H1 (cell line): ENCODE measurements around the gene MGST2. TPM values are rescaled to one million over a fixed set of nuclear protein-coding genes. Genes with fewer than 3 reads are reported as not detected.

Source experiments
- CTCF ChIA-PET: fragments of 300-600 bp; sonication (Branson Sonifier 250); formaldehyde crosslinking; loops from one replicate; lab custom pipeline; 2021; ENCODE audit not compliant: partially characterized antibody; lab: Charles Lee
- POLR2A ChIA-PET: fragments of 300-600 bp; sonication (Branson Sonifier 250); formaldehyde crosslinking; loops from one replicate; lab custom pipeline; 2021; ENCODE audit warnings: inconsistent platforms; ENCODE audit not compliant: partially characterized antibody; lab: Charles Lee
- DNase-seq, 2 experiments: peaks; one replicate each; pipeline versions ENCODE4 v3.0.0 to v3.0.0-alpha.2; 2010 to 2022; ENCODE audit warnings: low spot score in 2 of 2, low read depth in 1 of 2, mixed read lengths in 1 of 2
- FAIRE-seq: peaks from 2 replicates; lab custom pipeline; 2011; peaks lifted over from hg19 to GRCh38; lab: Jason Lieb, UNC
- H2AFZ ChIP-seq: 2 replicates; pipeline ENCODE4 v1.8.1; 2012; ENCODE audit warnings: low read length, inconsistent platforms
- H2AK5ac ChIP-seq: 2 replicates; pipeline ENCODE4 v1.6.1; 2013; ENCODE audit warnings: low read depth, low read length
- H2BK120ac ChIP-seq: replicated peaks from 2 replicates; pipeline ENCODE3; 2013; ENCODE audit warnings: low read depth, low read length, inconsistent platforms
- H2BK12ac ChIP-seq: 2 replicates; pipeline ENCODE4 v1.6.1; 2013; ENCODE audit warnings: low read depth, low read length
- H2BK15ac ChIP-seq: 2 replicates; pipeline ENCODE4 v1.6.1; 2013; ENCODE audit warnings: low read length
- H2BK20ac ChIP-seq: 2 replicates; pipeline ENCODE4 v1.6.1; 2013; ENCODE audit warnings: low read length
- H2BK5ac ChIP-seq: 2 replicates; pipeline ENCODE4 v1.6.1; 2013; ENCODE audit warnings: low read depth, low read length
- H3K14ac ChIP-seq: 2 replicates; pipeline ENCODE4 v1.6.1; 2013; ENCODE audit warnings: inconsistent platforms; ENCODE audit not compliant: insufficient read length
- H3K18ac ChIP-seq: 2 replicates; pipeline ENCODE4 v1.6.1; 2013; ENCODE audit warnings: low read length; ENCODE audit errors: extremely low read depth
- H3K23ac ChIP-seq: 2 replicates; pipeline ENCODE4 v1.6.1; 2013; ENCODE audit warnings: inconsistent platforms; ENCODE audit not compliant: insufficient read length
- H3K23me2 ChIP-seq: 2 replicates; pipeline ENCODE4 v1.6.1; 2013; ENCODE audit warnings: low read depth, low read length
- H3K27ac ChIP-seq: 2 replicates; pipeline ENCODE4 v1.6.1; 2011; ENCODE audit warnings: low read depth, low read length, inconsistent platforms
- H3K27me3 ChIP-seq, 4 experiments: replicated peaks in 1 of 4; 1 replicate in 1 of 4; 2 replicates in 3 of 4; pipeline versions ENCODE4 v1.6.1 to v1.8.1; 2011 to 2013; ENCODE audit warnings: low read length in 3 of 4, mild to moderate bottlenecking in 3 of 4, inconsistent platforms in 2 of 4, mixed read lengths in 2 of 4, moderate library complexity in 1 of 4; ENCODE audit not compliant: control insufficient read depth in 3 of 4, insufficient read depth in 3 of 4; ENCODE audit errors: extremely low read depth in 1 of 4
- H3K36me3 ChIP-seq, 4 experiments: 2 replicates each; pipeline versions ENCODE4 v1.6.1 to v1.8.1; 2011 to 2013; ENCODE audit warnings: mild to moderate bottlenecking in 4 of 4, low read length in 3 of 4, moderate library complexity in 2 of 4, control low read depth in 1 of 4, inconsistent platforms in 1 of 4; ENCODE audit not compliant: insufficient read depth in 4 of 4, control insufficient read depth in 2 of 4
- H3K4ac ChIP-seq: replicated peaks from 2 replicates; pipeline ENCODE3; 2013; ENCODE audit warnings: low read length, low read depth, mixed read lengths, inconsistent platforms; ENCODE audit not compliant: insufficient read length
- H3K4me1 ChIP-seq, 4 experiments: replicated peaks in 1 of 4; 1 replicate in 1 of 4; 2 replicates in 3 of 4; pipeline versions ENCODE4 v1.6.1 to v1.8.1; 2011 to 2013; ENCODE audit warnings: low read length in 3 of 4, inconsistent platforms in 2 of 4, mixed read lengths in 1 of 4; ENCODE audit not compliant: insufficient read depth in 4 of 4, control insufficient read depth in 3 of 4
- H3K4me2 ChIP-seq, 2 experiments: 2 replicates each; pipeline versions ENCODE4 v1.6.1 to v1.8.1; 2011 to 2013; ENCODE audit warnings: low read depth in 2 of 2, low read length in 2 of 2, control low read depth in 1 of 2, inconsistent platforms in 1 of 2, mild to moderate bottlenecking in 1 of 2; ENCODE audit not compliant: insufficient read depth in 1 of 2
- H3K4me3 ChIP-seq, 4 experiments: fragments of 200-600, 300-600 bp in 1 of 4; sonication (generic), shearing (Covaris generic), sonication (Bioruptor Twin) in 1 of 4; 2 replicates each; pipeline versions ENCODE4 v1.5.1 to v1.8.1; 2011 to 2016; ENCODE audit warnings: low read length in 4 of 4, low read depth in 3 of 4, control low read depth in 2 of 4, inconsistent platforms in 2 of 4, mild to moderate bottlenecking in 2 of 4, mixed read lengths in 1 of 4, moderate library complexity in 1 of 4; ENCODE audit not compliant: insufficient read depth in 2 of 4; ENCODE audit errors: extremely low read depth in 1 of 4
- H3K56ac ChIP-seq: replicated peaks from 2 replicates; pipeline ENCODE3; 2013; ENCODE audit warnings: low read depth, mild to moderate bottlenecking, mixed read lengths, low read length, inconsistent platforms; ENCODE audit not compliant: insufficient read length
- H3K79me1 ChIP-seq: 2 replicates; pipeline ENCODE4 v1.6.1; 2013; ENCODE audit warnings: low read depth, low read length, control low read depth
- H3K79me2 ChIP-seq, 2 experiments: 2 replicates each; pipeline versions ENCODE4 v1.6.1 to v1.8.1; 2012 to 2013; ENCODE audit warnings: low read length in 2 of 2, mild to moderate bottlenecking in 2 of 2, inconsistent platforms in 1 of 2; ENCODE audit not compliant: insufficient read depth in 2 of 2, control insufficient read depth in 1 of 2
- H3K9ac ChIP-seq, 4 experiments: replicated peaks in 1 of 4; 1 replicate in 1 of 4; 2 replicates in 3 of 4; pipeline versions ENCODE4 v1.6.1 to v1.8.1; 2011 to 2013; ENCODE audit warnings: low read depth in 3 of 4, low read length in 3 of 4, control low read depth in 2 of 4, mild to moderate bottlenecking in 2 of 4, moderate library complexity in 2 of 4, inconsistent platforms in 1 of 4; ENCODE audit errors: extremely low read depth in 1 of 4
- H3K9me3 ChIP-seq, 2 experiments: 2 replicates each; pipeline versions ENCODE4 v1.6.1 to v1.8.1; 2012 to 2013; ENCODE audit warnings: mild to moderate bottlenecking in 2 of 2, moderate library complexity in 2 of 2, control low read depth in 1 of 2, inconsistent platforms in 1 of 2, low read depth in 1 of 2, low read length in 1 of 2, mixed read lengths in 1 of 2; ENCODE audit not compliant: insufficient read depth in 2 of 2
- H4K20me1 ChIP-seq, 2 experiments: replicated peaks in 1 of 2; 2 replicates each; pipeline versions ENCODE3 to v1.8.1; 2011 to 2013; ENCODE audit warnings: inconsistent platforms in 2 of 2, low read length in 2 of 2, mild to moderate bottlenecking in 1 of 2; ENCODE audit not compliant: insufficient read depth in 2 of 2, control insufficient read depth in 1 of 2
- H4K5ac ChIP-seq: 2 replicates; pipeline ENCODE4 v1.6.1; 2013; ENCODE audit warnings: low read length, low read depth, mixed read lengths, inconsistent platforms; ENCODE audit not compliant: insufficient read length
- H4K8ac ChIP-seq: 2 replicates; pipeline ENCODE4 v1.8.0; 2013; ENCODE audit warnings: mild to moderate bottlenecking, moderate library complexity, low read length, inconsistent platforms; ENCODE audit not compliant: insufficient read depth; ENCODE audit errors: extremely low read depth
- H4K91ac ChIP-seq: replicated peaks from 2 replicates; pipeline ENCODE3; 2013; ENCODE audit warnings: low read length, mixed read lengths, inconsistent platforms; ENCODE audit not compliant: insufficient read length
- E2F6 ChIP-seq: IDR thresholded peaks from 2 replicates; pipeline ENCODE4 v1.6.1; 2012; ENCODE audit warnings: inconsistent platforms
- JUND ChIP-seq: IDR thresholded peaks from 2 replicates; pipeline ENCODE4 v1.6.1; 2011; ENCODE audit warnings: mild to moderate bottlenecking, improper control_type of control experiment, low read length
- RBBP5 ChIP-seq: IDR thresholded peaks from 2 replicates; pipeline ENCODE4 v1.7.1; 2012; ENCODE audit warnings: low read depth, mild to moderate bottlenecking, inconsistent platforms, low read length, moderate library complexity, borderline replicate concordance
- WGBS, 2 experiments: shearing (Covaris generic) in 1 of 2; methylation state at CpG; one replicate each; pipeline versions ENCODE4 v1.1.6 to v1.1.7; 2013 to 2015; ENCODE audit warnings: low lambda C conversion rate in 2 of 2, mixed read lengths in 2 of 2, inconsistent platforms in 1 of 2, low coverage in 1 of 2, missing lambda C conversion rate in 1 of 2; ENCODE audit not compliant: insufficient replicate concordance in 2 of 2, insufficient coverage in 1 of 2, insufficient read length in 1 of 2; ENCODE audit errors: extremely low coverage in 1 of 2, missing lambda C conversion rate in 1 of 2; 5-methylcytosine and 5-hydroxymethylcytosine counted together
- polyA plus RNA-seq, 7 experiments: library from polyadenylated mRNA; depleted of rRNA in 3 of 7; stranded (reverse) in 5 of 7; unstranded in 2 of 7; fragments of >200 nt in 5 of 7; fragments of 200-250 nt in 2 of 7; gene quantifications; 1 replicate in 5 of 7; 2 replicates in 1 of 7; 4 replicates in 1 of 7; pipeline versions ENCODE4 v1.2.1 to v1.2.3, GENCODE V29; 2011 to 2013; ENCODE audit warnings: missing spikeins in 2 of 7, mixed read lengths in 2 of 7
- total RNA-seq: library from RNA; stranded (reverse); fragmentation: NEBNext Ultra II Directional; extraction: Animal tissue kit (Norgen Biotek cat#: 25700); gene quantifications from 2 replicates; pipeline ENCODE4 v1.2.1, GENCODE V29; 2021

The MGST2 gene
- total and polyA plus RNA-seq, 2 of the 8 experiments (the other 6 are each of a cell fraction or from before 2014, with no cell fraction given) = 8.0 to 13.6 TPM

DNA sequence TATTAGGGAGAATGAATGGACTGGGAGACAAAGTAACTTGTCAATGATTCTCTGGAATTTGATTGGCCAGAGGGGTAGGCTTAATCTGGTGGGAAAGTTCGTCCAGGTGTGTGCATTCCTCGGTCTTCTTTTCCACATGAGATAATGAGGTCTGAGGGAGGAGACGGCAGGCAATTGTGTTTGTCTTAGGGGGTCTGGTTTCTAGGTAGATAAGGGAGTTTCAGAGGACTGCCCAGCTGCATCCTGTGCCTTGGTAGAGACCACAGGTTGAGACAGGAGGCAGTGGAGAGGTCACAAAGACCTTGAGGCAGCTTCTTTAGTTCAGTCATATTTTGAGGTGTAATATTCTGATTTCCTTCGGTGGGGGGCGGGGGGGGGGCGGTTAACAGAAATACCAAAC, 4.3 kb downstream of the MGST2 start:
- peaks cover 0 to 9% (median 2%) of the 10 kb centered on the region in 4 experiments; a peak in 3 of 7 replicates for H3K4me1 ChIP-seq
- no peak overlapping the region for H2BK20ac ChIP-seq
- H2AK5ac ChIP-seq = no peak overlapping the region
- no peak overlapping the region for H3K14ac ChIP-seq
- no peaks in the 10 kb centered on the region for H3K9me3 ChIP-seq
- H3K4me3 ChIP-seq = no peak overlapping the region
- H3K23me2 ChIP-seq = peaks cover 2% of the 10 kb centered on the region; the same call in 1 of the 2 replicates
- no peak overlapping the region for H2BK12ac ChIP-seq
- no peak for TF ChIP-seq RBBP5
- no peak for TF ChIP-seq JUND
- TF ChIP-seq E2F6 = peak; percentile 48; the same call in 1 of the 2 replicates
- TF ChIP-seq, all 59 proteins: peak for 1
- Histone ChIP-seq H3K4me2 (no peak overlapping the region), H3K4ac (no peak overlapping the region), H3K23ac (no peak overlapping the region), H2BK120ac (no peak overlapping the region), H3K79me2 (no peaks in the 10 kb centered on the region), H4K8ac (no peak overlapping the region), H3K9ac (no peak overlapping the region), H4K5ac (no peak overlapping the region), H2BK5ac (no peak overlapping the region), H3K18ac (no peak overlapping the region), H4K20me1 (no peaks in the 10 kb centered on the region), H3K79me1 (no peaks in the 10 kb centered on the region), H3K56ac (no peak overlapping the region), H3K27me3 (no peaks in the 10 kb centered on the region), H2BK15ac (no peak overlapping the region), H4K91ac (no peak overlapping the region), H3K27ac (no peak overlapping the region), H2AFZ (no peak overlapping the region), H3K36me3 (no peaks in the 10 kb centered on the region)
- 75% methylated on average over 6 of the region's 6 CpGs; no CpG with 5 or more reads in 1 of the 2 experiments for WGBS, 2 experiments
- POLR2A ChIA-PET = interaction anchor here (0.6 kb wide), 1 partner anchor 342 kb away, joined by 3 read pairs; no protein-coding TSS in a partner anchor
- DNase-seq = no peak
- CTCF ChIA-PET = interaction anchor here (0.7 to 21.5 kb wide), 5 partner anchors 13 to 80 kb away, joined by 3 to 239 read pairs (median 4); no protein-coding TSS in a partner anchor
- no peak for FAIRE-seq
